Adrenal gland (tissue), 5 donors: Measurements from ENCODE around the gene IGSF11.
"Not testable (repeated sequence)": the region's sequence is repeated elsewhere in the genome, so short reads cannot be mapped to it uniquely, and the experiment has no call there.

ENCODE experiments used
- CTCF ChIP-seq, 6 experiments: fragments of 450-650 bp in 4 of 6; fragments of 200-600 bp in 2 of 6; sonication (generic) in 1 of 6; IDR thresholded peaks; 1 replicate in 5 of 6; 2 replicates in 1 of 6; pipeline versions ENCODE4 v1.5.1 to v1.8.0; 2016 to 2021; ENCODE audit warnings: antibody characterized with exemption in 6 of 6, mild to moderate bottlenecking in 2 of 6, moderate library complexity in 1 of 6
- POLR2A ChIP-seq, 2 donors: fragments of 450-650 bp; IDR thresholded peaks; one replicate each; pipeline ENCODE4 v1.6.1; 2017; ENCODE audit warnings: antibody characterized with exemption in 2 of 2, mild to moderate bottlenecking in 2 of 2, moderate library complexity in 1 of 2
- donor health status: DM: no; HTN: no; CAD: no.

GRCh38 chr3:119072451-119072850 lies 37.8 kb upstream of the IGSF11 start:
- TF ChIP-seq CTCF, POLR2A (IDR thresholded peaks at IDR 0.05): not testable (repeated sequence)
